GM23338 (cell line): ENCODE results near the gene SERPINH1. TPM values are rescaled to one million over a fixed set of nuclear protein-coding genes. Genes with fewer than 3 reads are reported as not detected.

ENCODE experiments used
- ATAC-seq: fragments of 200-7000 bp; cut with Tn5 transposase; 3 replicates; pipeline ENCODE4 v1.9.1; 2020
- DNase-seq: peaks from one replicate; pipeline ENCODE4 v3.0.0-alpha.2; 2015; ENCODE audit warnings: low spot score
- H2AFZ ChIP-seq: fragments of 200-600 bp; sonication (generic); 2 replicates; pipeline ENCODE4 v1.8.0; 2016; ENCODE audit warnings: antibody characterized with exemption, mild to moderate bottlenecking, moderate library complexity
- H3F3A ChIP-seq: fragments of 200-600 bp; sonication (generic); replicated peaks from 2 replicates; pipeline ENCODE4 v1.8.0; 2017; ENCODE audit warnings: antibody characterized with exemption, mixed run types, low read depth
- H3K27ac ChIP-seq: fragments of 200-600 bp; sonication (generic); 2 replicates; pipeline ENCODE4 v1.6.1; 2016; ENCODE audit warnings: low read depth
- H3K27me3 ChIP-seq: fragments of 200-600 bp; sonication (generic); 2 replicates; pipeline ENCODE4 v1.8.0; 2016; ENCODE audit warnings: mild to moderate bottlenecking, mixed run types, moderate library complexity; ENCODE audit not compliant: insufficient read depth
- H3K36me3 ChIP-seq: fragments of 200-600 bp; sonication (generic); 2 replicates; pipeline ENCODE4 v1.8.0; 2016; ENCODE audit warnings: mild to moderate bottlenecking; ENCODE audit not compliant: insufficient read depth
- H3K4me1 ChIP-seq: fragments of 200-600 bp; sonication (generic); 2 replicates; pipeline ENCODE4 v1.8.0; 2016; ENCODE audit warnings: mild to moderate bottlenecking, moderate library complexity; ENCODE audit not compliant: insufficient read depth
- H3K4me2 ChIP-seq: fragments of 200-600 bp; sonication (generic); 2 replicates; pipeline ENCODE4 v1.7.1; 2017; ENCODE audit warnings: mixed run types
- H3K4me3 ChIP-seq: fragments of 200-600 bp; sonication (generic); 2 replicates; pipeline ENCODE4 v1.6.1; 2016; ENCODE audit warnings: mixed run types
- H3K79me2 ChIP-seq: fragments of 200-600 bp; sonication (generic); replicated peaks from 2 replicates; pipeline ENCODE4 v1.8.0; 2017; ENCODE audit warnings: mild to moderate bottlenecking; ENCODE audit not compliant: insufficient read depth
- H3K9me2 ChIP-seq: fragments of 200-600 bp; sonication (generic); 2 replicates; pipeline ENCODE4 v1.8.0; 2017; ENCODE audit not compliant: insufficient read depth
- H4K20me1 ChIP-seq: fragments of 200-600 bp; sonication (generic); replicated peaks from 2 replicates; pipeline ENCODE4 v1.8.0; 2017; ENCODE audit warnings: mild to moderate bottlenecking; ENCODE audit not compliant: insufficient read depth
- H3K27ac Mint-ChIP-seq: 2 replicates; pipeline ENCODE4 v1.8.0; 2020; ENCODE audit warnings: inconsistent platforms, mild to moderate bottlenecking, moderate library complexity, mixed read lengths
- H3K27me3 Mint-ChIP-seq: 3 replicates; pipeline ENCODE4 v1.8.0; 2022; ENCODE audit warnings: low read depth, mild to moderate bottlenecking, moderate library complexity, mixed read lengths, inconsistent platforms; ENCODE audit not compliant: insufficient read depth, poor library complexity
- H3K36me3 Mint-ChIP-seq: 3 replicates; pipeline ENCODE4 v1.8.0; 2021; ENCODE audit warnings: low read depth, mild to moderate bottlenecking, inconsistent platforms, moderate library complexity, mixed read lengths
- H3K4me1 Mint-ChIP-seq: 3 replicates; pipeline ENCODE4 v1.8.0; 2020; ENCODE audit warnings: mild to moderate bottlenecking, inconsistent platforms, mixed read lengths
- H3K4me3 Mint-ChIP-seq: 3 replicates; pipeline ENCODE4 v1.8.0; 2021; ENCODE audit warnings: moderate library complexity, mild to moderate bottlenecking, inconsistent platforms, mixed read lengths
- H3K9me3 Mint-ChIP-seq: 3 replicates; pipeline ENCODE4 v1.8.0; 2020; ENCODE audit warnings: moderate library complexity, mild to moderate bottlenecking, inconsistent platforms, mixed read lengths
- CREB1 ChIP-seq: fragments of 250-450 bp; sonication (Bioruptor Pico); IDR thresholded peaks from 2 replicates; pipeline ENCODE4 v1.5.0; 2020; ENCODE audit warnings: low read depth, mild to moderate bottlenecking, moderate library complexity
- CTCF ChIP-seq, 2 experiments: fragments of 200-600 bp in 1 of 2; sonication (generic) in 1 of 2; conservative IDR thresholded peaks; 2 replicates each; pipeline versions ENCODE4 v1.5.1 to v1.6.1; 2016 to 2017; ENCODE audit warnings: antibody characterized with exemption in 2 of 2, low read depth in 2 of 2, mild to moderate bottlenecking in 2 of 2, moderate library complexity in 1 of 2
- ETS1 ChIP-seq: IDR thresholded peaks from 2 replicates; pipeline ENCODE4 v1.6.1; 2016; ENCODE audit warnings: antibody characterized with exemption
- REST ChIP-seq: IDR thresholded peaks from one replicate; pipeline ENCODE4 v1.6.1; 2018; ENCODE audit warnings: antibody characterized with exemption; ENCODE audit not compliant: unreplicated experiment
- ZNF114 ChIP-seq: fragments of 250-450 bp; sonication (Bioruptor Pico); IDR thresholded peaks from 2 replicates; pipeline ENCODE4 v1.5.0; 2020; ENCODE audit warnings: mild to moderate bottlenecking, moderate library complexity
- ZNF331 ChIP-seq: fragments of 250-450 bp; sonication (Bioruptor Pico); IDR thresholded peaks from 2 replicates; pipeline ENCODE4 v1.5.0; 2020; ENCODE audit warnings: low read depth, mild to moderate bottlenecking, moderate library complexity
- polyA plus RNA-seq: library from polyadenylated mRNA; unstranded; fragments of >200 nt; fragmentation: Nextera tagmentation; extraction: Ambion mirVana; gene quantifications from 2 replicates; pipeline ENCODE4 v1.2.1, GENCODE V29; 2016
- total RNA-seq: library from RNA; depleted of rRNA; stranded (reverse); fragments of >200 nt; shearing (Covaris generic); gene quantifications from 2 replicates; pipeline ENCODE4 v1.2.3, GENCODE V29; 2014

The SERPINH1 gene
- total and polyA plus RNA-seq, 2 experiments from 2014 or later: 238 to 1,217 TPM

GRCh38 chr11:75538150-75538942 is 23.7 kb upstream of the SERPINH1 start:
- Histone ChIP-seq H3K36me3 (no peaks in the 10 kb centered on the region), H3K27me3 (no peaks in the 10 kb centered on the region), H4K20me1 (no peaks in the 10 kb centered on the region), H3F3A (no peaks in the 10 kb centered on the region), H3K4me3 (no peak overlapping the region), H3K4me1 (no peaks in the 10 kb centered on the region), H3K9me2 (no peaks in the 10 kb centered on the region), H3K79me2 (no peaks in the 10 kb centered on the region), H3K4me2 (no peak overlapping the region), H2AFZ (no peak overlapping the region), H3K27ac (no peak overlapping the region)
- Mint-ChIP-seq H3K9me3 (no peaks in the 10 kb centered on the region), H3K4me3 (no peak overlapping the region), H3K27ac (no peak overlapping the region), H3K36me3 (no peaks in the 10 kb centered on the region), H3K4me1 (peaks cover 5% of the 10 kb centered on the region; the same call in 2 of the 3 replicates), H3K27me3 (peaks cover 8% of the 10 kb centered on the region)
- ATAC-seq: no peak
- no peak for DNase-seq
- no peak for TF ChIP-seq CTCF (conservative IDR thresholded peaks at IDR 0.05; ENCODE audit: low read depth in 2 of 2)
- TF ChIP-seq ETS1: no peak
- TF ChIP-seq REST: no peak

GRCh38 chr11:75539459-75540334 is 22.4 kb upstream of the SERPINH1 start:
- Histone ChIP-seq H4K20me1 (no peaks in the 10 kb centered on the region), H3K4me3 (no peak overlapping the region), H3K4me1 (no peaks in the 10 kb centered on the region), H2AFZ (peak overlapping the region; percentile 14; the same call in 1 of the 2 replicates), H3K27me3 (no peaks in the 10 kb centered on the region), H3K4me2 (no peak overlapping the region), H3F3A (no peaks in the 10 kb centered on the region), H3K27ac (no peak overlapping the region), H3K36me3 (no peaks in the 10 kb centered on the region), H3K79me2 (no peaks in the 10 kb centered on the region), H3K9me2 (no peaks in the 10 kb centered on the region)
- ATAC-seq (no peak), DNase-seq (no peak)
- Mint-ChIP-seq H3K27me3 (peaks cover 10% of the 10 kb centered on the region), H3K9me3 (no peaks in the 10 kb centered on the region), H3K27ac (no peak overlapping the region), H3K4me3 (no peak overlapping the region), H3K36me3 (no peaks in the 10 kb centered on the region), H3K4me1 (peaks cover 5% of the 10 kb centered on the region; the same call in 2 of the 3 replicates)
- TF ChIP-seq CREB1 (CRISPR knock-in tag) (no peak), ZNF331 (CRISPR knock-in tag) (no peak), CTCF (conservative IDR thresholded peaks at IDR 0.05; ENCODE audit: low read depth in 2 of 2) (no peak), ZNF114 (CRISPR knock-in tag) (no peak)
